Germinal center (tissue), 1 donor: Measurements from ENCODE around the gene PPP2R3C.
"Not testable (repeated sequence)": the region's sequence is repeated elsewhere in the genome, so short reads cannot be mapped to it uniquely, and the experiment has no call there.

Experiments
- DNase-seq: peaks from one replicate; pipeline ENCODE4 v3.0.0; 2012; ENCODE audit warnings: mixed read lengths, low spot score

The PPP2R3C gene

GRCh38 chr14:35121887-35122695 is at the start of gene PPP2R3C, which contains the start of gene PRORP:
TSS of gene PPP2R3C (minus strand) at chr14:35121990. CDS start at chr14:35121959, 31 bp downstream.
TSS of gene PRORP (plus strand) at chr14:35122552. CDS start at chr14:35123246, 694 bp downstream.
- DNase-seq = peak; percentile 91

- no peak for DNase-seq
Measured at GRCh38 chr14:35167496-35167895, 45.7 kb upstream of the PPP2R3C start.

- DNase-seq = no peak
Measured at GRCh38 chr14:35164849-35165248, 43.1 kb upstream of the PPP2R3C start.

DNA sequence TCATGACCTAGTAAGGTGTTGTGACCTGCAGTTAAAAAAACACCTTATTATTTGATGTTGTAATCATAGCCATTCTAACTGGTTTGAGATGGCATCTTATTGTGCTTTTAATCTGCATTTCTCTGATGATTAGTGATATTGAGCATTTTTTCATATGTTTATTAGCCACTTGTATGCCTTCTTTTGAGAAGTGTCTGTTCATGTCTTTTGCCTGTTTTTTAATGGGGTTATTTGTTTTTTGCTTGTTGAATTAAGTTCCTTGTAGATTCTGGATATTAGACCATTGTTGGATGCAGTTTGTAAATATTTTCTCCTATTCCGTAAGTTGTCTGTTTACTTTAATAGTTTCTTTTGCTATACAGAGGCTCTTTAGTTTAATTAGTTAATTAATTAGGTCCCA is 41.6 kb upstream of the PPP2R3C start:
- DNase-seq = no peak

- no peak for DNase-seq
Measured at GRCh38 chr14:35161231-35161630, 39.4 kb upstream of the PPP2R3C start.

GRCh38 chr14:35159742-35160409 is 38.1 kb upstream of the PPP2R3C start:
- DNase-seq = no peak

- DNase-seq = no peak
Measured at GRCh38 chr14:35158951-35159653, 37.3 kb upstream of the PPP2R3C start.

- DNase-seq = no peak
Measured at GRCh38 chr14:35158491-35158890, 36.7 kb upstream of the PPP2R3C start.

DNA sequence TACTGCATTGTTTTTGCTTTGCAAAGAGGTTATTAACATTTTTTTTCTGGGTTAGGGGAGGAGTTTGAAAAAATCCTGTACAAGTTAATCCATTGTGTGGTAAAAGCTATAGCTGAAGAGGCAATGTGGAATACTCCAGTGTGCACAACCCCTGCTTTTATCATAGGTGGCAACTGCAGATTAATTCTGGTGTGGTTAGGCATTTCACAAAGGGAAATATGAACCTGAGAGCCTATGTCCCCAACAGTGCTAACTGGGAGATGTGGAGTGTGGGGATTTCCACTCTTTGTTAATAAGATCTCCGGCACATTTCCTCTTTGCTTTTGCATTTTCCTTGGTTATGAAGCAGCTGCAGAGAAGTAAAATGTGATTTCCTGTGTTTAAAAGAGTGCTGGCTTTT is 34.2 kb upstream of the PPP2R3C start:
- DNase-seq = peak; percentile 20

- no peak for DNase-seq
Measured at GRCh38 chr14:35154016-35154415, 32.2 kb upstream of the PPP2R3C start.

- DNase-seq = not testable (repeated sequence)
Measured at GRCh38 chr14:35152531-35152930, 30.7 kb upstream of the PPP2R3C start.

- no peak for DNase-seq
Measured at GRCh38 chr14:35149239-35149638, 27.4 kb upstream of the PPP2R3C start.

DNA sequence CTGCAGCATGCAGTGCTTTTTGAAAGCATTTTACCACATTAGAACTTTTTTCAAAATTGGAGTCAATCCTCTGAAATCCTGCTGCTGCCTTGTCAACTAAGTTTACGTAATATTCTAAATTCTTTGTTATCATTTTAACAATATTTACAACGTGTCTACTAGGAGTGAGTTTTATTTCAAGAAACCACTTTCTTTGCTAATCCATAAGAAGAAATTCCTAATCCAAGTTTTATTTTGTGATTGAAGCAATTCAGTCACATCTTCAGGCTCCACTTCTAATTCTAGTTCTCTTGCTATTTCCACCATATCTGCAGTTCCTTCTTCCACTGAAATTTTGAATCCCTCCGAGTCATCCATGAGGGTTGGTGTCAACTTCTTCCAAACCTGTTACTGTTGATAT is 25.9 kb upstream of the PPP2R3C start:
- DNase-seq = no peak

DNA sequence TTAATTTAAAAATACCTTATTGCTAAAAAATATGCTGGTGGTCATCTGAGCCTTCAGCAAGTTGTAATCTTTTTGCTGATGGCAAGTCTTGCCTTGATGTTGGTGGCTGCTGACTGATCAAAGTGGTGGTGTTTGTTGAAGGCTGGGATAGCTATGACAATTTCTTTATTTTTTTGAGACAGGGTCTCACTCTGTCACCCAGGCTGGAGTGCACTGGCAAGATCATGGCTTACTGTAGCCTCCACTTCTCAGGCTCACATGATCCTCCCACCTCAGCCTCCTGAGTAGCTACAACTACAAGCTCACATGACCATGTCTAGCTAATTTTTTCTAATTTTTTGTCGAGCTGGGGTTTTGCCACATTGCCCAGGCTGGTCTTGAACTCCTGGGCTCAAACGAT is 25.4 kb upstream of the PPP2R3C start:
- DNase-seq = no peak

DNA sequence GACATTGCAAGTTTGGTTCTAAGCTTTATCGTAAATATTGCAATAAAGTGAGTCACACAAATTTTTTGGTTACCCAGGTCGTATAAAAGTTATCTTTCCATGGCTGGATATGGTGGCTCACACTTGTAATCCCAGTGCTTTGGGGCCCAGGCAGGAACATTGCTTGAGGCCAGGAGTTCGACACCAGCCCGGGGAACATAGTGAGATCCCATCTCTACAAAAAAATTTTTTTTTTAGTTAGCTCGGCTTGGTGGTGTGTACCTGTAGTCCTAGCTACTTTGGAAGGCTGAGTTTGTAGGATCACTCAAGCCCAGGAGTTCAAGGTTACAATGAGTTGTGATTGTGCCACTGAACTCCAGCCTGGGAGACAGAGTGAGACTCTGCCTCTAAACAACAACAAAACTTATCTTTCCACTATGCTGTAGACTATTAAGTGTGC is 24.9 kb upstream of the PPP2R3C start:
- DNase-seq = no peak

DNA sequence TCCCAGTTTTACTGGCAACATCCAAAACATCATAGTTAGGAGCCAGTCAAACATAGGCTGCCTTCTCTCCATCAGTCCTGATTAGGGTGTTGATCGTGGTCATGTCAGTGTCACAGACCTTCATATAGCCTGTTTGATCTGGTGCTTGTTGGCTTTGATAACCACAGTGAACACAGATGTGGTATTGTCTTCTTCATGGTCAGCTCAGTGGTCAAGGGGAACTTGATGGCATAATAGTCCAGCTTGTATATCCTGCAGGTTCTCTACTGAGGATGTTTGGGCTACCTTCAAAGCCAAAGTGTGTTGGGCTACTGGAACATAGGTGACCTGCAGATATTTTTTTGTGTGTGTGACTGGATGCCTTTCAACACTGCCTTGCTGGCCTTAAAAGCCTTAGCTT is 22.2 kb upstream of the PPP2R3C start:
- DNase-seq = no peak

- DNase-seq = peak; percentile 21
Measured at GRCh38 chr14:35140718-35141581, 19.2 kb upstream of the PPP2R3C start.

DNA sequence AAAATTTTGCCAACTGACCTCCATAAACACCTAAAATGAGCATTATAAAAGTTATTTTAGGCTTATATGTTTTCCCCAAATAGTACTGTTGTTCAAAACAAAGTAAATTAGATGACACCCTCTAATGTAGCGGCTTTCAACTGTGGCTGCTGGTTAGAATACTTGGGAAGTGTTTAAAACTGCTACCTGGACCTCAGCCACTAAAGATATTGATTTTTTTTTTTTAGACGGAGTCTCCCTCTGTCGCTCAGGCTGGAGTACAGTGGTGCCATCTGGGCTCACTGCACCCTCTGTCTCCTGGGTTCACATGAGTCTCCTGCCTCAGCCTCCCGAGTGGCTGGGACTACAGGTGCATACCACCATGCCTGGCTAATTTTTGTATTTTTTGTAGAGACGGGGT is 16.8 kb upstream of the PPP2R3C start:
- DNase-seq = no peak

- DNase-seq = no peak
Measured at GRCh38 chr14:35134329-35135123, 12.7 kb upstream of the PPP2R3C start.

DNA sequence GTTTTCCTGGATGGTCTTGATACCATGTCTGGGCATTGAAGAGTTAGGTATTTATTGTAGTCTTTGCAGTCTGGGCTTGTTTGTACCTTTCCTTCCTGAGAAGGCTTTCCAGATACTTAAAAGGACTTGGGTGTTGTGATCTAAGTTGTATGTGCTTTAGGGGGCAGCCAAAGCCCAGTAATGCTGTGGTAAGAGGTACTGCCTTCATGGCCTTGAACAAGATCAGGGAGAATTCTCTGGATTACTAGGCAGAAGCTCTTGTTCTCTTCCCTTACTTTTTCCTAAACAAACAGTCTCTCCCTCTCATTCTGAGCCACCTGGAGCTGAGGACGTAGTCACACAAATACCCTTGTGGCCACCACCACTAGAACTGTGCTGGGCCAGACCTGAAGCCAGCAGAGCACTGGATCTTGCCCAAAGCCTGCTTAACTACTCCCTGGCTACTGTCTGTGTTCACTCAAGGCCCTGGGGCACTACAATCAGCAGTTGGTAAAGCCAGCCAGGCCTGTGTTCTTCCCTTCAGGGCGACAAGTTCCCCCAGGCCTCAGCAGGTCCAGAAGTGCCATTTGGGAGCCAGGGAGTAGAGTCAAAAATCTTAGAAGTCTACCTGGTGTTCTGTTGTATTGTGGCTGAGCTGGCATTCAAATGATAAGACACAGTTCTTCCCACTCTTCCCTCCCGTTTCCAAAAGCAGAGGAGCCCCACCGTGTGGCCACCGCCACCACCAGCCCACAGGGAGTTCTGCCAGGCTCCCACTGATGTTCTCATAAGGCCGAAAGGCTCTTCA is 11.9 kb upstream of the PPP2R3C start:
- no peak for DNase-seq
